ENCODE measurements around the gene CACNA1B. TPM values are rescaled to one million over a fixed set of nuclear protein-coding genes. Genes with fewer than 3 reads are reported as not detected.

CACNA1B gene
- total and polyA plus RNA-seq, 8 donors = 0.16 to 1.3 (median 0.31) TPM

DNA sequence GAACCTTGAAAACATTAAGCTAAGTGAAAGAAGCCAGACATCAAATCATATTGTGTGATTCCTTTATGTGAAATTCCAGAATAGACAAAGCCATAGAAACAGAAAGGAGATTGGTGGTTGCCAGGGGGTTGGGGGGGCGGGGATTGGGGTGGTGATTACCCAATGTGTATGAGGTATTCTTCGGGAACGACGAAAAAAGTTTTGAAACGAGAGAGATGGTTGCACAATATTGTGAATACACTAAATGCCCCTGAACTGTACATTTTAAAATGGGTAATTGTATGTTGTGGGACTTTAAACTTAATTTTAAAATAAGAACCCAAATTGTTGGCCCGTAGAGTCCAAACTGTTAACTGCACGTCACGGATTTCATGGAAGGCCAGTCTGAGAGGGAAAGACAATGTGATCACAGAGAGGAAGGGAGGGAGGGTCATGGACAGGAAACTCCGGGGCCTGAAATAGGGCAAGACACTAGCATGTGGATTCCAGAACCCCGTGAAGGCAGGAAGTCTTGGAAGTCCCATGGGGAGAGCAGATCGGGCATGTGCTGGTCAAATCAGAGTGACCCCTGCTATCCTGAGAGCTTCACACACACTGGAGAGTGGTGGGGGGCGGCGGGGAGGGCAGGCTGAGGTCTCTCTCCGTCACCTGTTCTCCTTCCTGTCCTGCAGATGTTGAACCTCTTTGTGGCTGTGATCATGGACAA is 218.4 kb downstream of the CACNA1B start:
- TF ChIP-seq, protein P1, sequence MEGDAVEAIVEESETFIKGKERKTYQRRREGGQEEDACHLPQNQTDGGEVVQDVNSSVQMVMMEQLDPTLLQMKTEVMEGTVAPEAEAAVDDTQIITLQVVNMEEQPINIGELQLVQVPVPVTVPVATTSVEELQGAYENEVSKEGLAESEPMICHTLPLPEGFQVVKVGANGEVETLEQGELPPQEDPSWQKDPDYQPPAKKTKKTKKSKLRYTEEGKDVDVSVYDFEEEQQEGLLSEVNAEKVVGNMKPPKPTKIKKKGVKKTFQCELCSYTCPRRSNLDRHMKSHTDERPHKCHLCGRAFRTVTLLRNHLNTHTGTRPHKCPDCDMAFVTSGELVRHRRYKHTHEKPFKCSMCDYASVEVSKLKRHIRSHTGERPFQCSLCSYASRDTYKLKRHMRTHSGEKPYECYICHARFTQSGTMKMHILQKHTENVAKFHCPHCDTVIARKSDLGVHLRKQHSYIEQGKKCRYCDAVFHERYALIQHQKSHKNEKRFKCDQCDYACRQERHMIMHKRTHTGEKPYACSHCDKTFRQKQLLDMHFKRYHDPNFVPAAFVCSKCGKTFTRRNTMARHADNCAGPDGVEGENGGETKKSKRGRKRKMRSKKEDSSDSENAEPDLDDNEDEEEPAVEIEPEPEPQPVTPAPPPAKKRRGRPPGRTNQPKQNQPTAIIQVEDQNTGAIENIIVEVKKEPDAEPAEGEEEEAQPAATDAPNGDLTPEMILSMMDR (IDR thresholded peaks at IDR 0.05) = no peak
- 64 to 76% methylated on average over 14 of the region's 14 CpGs for WGBS, 2 donors
- Histone ChIP-seq H3K4me3 (no peak overlapping the region), H3K27me3 (no peaks in the 10 kb centered on the region), H3K36me3 (no peaks in the 10 kb centered on the region), H3K9me3 (no peaks in the 10 kb centered on the region), H3K27ac (no peak overlapping the region), H3K4me1 (no peaks in the 10 kb centered on the region)
- FAIRE-seq = no peak
- intact Hi-C loops (cut with DNase I) = no loop called here
- DNase-seq = peak in 1 of 6 donors; percentile 7
- ATAC-seq = no peak

DNA sequence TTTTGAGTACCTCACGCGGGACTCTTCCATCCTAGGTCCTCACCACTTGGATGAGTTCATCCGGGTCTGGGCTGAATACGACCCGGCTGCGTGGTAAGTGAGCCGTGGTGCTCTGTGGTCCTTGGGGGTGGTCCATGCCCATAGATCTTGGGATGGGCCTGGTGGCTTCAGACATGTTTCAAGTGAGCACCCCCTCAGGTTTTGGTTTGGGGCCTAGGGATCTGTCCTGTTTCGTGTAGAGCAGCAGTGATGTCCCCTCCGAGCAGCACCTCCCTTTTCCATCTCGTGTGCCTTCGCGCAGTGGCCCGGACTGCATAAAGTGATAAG is 218.9 kb downstream of the CACNA1B start:
- H3K4me1 ChIP-seq = no peaks in the 10 kb centered on the region
- FAIRE-seq (no peak), ATAC-seq (no peak), DNase-seq (peak in 1 of 6 donors; percentile 23)
- no peak overlapping the region for H3K27ac ChIP-seq
- intact Hi-C loops (cut with DNase I) = no loop called here
- 82 to 86% methylated on average over 13 of the region's 13 CpGs for WGBS, 2 donors
- no peak overlapping the region for H3K4me3 ChIP-seq
- H3K36me3 ChIP-seq = no peaks in the 10 kb centered on the region
- TF ChIP-seq, protein P1 (IDR thresholded peaks at IDR 0.05) = no peak
- H3K9me3 ChIP-seq = no peaks in the 10 kb centered on the region
- no peaks in the 10 kb centered on the region for H3K27me3 ChIP-seq

DNA sequence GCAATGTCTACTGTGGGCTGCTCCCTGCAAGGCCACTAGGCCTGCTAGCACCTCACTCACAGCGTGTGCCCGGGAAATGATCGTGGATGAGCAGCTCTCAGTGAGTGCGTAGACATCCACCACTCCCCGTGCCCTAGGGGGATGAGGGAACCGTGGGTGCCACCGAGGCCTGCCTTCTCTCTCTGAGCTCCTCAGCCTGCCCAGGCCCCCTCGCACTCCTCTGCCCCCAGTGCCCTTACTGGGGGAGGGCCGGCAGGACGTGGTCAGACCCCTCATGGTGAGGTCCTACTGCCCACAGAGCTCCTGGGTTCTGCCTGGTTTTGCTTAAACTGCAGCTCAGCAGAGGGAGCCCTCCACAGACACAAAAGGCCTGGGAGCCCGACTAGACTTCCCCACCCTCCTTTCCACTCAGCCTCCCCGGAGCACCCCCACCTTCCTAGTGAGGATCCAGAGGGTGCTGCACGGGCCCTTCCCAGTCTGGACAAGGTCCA is 220.0 kb downstream of the CACNA1B start:
- ATAC-seq (no peak), FAIRE-seq (no peak), DNase-seq (peak in 1 of 6 donors; percentile 29)
- Histone ChIP-seq H3K27ac (no peak overlapping the region), H3K4me3 (no peak overlapping the region), H3K9me3 (no peaks in the 10 kb centered on the region), H3K36me3 (no peaks in the 10 kb centered on the region), H3K27me3 (no peaks in the 10 kb centered on the region), H3K4me1 (no peaks in the 10 kb centered on the region)
- TF ChIP-seq, protein P1 (IDR thresholded peaks at IDR 0.05) = no peak
- 64 to 68% methylated on average over 13 of the region's 13 CpGs for WGBS, 2 donors
- intact Hi-C loops (cut with DNase I) = no loop called here

DNA sequence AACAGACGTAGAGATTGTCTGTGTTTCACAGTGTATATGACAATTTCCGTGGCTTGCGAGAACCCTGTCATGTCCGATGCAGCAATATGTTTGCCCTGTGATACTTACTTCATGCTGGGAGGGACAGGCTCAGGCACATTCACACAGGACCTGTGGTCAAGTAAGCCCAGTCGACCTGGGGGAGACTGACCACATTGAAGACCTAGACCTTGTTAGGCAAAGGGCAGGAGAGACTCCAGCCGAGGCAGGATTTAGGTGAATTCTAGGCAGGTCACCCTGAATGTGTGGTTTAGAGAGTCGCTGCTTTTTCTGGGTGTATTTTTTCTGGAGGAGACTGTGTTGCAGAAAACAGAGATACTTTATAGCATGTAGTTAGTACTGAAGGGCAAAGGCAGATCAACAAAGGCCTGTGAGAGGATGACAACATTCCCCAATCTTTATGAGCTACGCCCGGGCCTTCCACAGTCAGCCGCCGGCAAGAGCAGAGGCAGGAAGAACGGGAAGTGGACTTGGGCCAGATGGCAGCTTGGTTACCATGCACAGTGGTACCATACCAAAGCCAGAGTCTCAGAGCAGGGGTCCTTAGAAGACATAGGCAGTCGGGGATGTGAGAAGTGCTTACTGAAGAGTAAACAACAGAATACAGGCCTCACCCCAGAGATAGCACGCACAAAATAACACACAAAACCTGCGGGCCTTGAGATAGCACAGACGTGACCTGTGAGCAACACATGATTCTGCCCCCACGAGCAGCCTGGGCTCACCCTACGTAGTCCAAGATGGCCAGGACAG is 220.7 kb downstream of the CACNA1B start:
- Histone ChIP-seq H3K36me3 (no peaks in the 10 kb centered on the region), H3K4me3 (no peak overlapping the region), H3K9me3 (no peaks in the 10 kb centered on the region), H3K4me1 (no peaks in the 10 kb centered on the region), H3K27me3 (no peaks in the 10 kb centered on the region), H3K27ac (no peak overlapping the region)
- ATAC-seq (no peak), DNase-seq (peak in 1 of 6 donors; percentile 24), FAIRE-seq (no peak)
- 76 to 80% methylated on average over 18 of the region's 18 CpGs for WGBS, 2 donors
- intact Hi-C loops (cut with DNase I) = no loop called here
- TF ChIP-seq, protein P1 (IDR thresholded peaks at IDR 0.05) = no peak

Measured in pancreas (tissue), 10 donors.